IPS-20b (cell line): ENCODE measurements around the gene AKT2.

ENCODE experiments used
- H3K27ac ChIP-seq: one replicate; pipeline ENCODE4 v1.5.1; 2013; ENCODE audit warnings: low read length
- H3K27me3 ChIP-seq: 2 replicates; pipeline ENCODE4 v1.6.1; 2013; ENCODE audit warnings: mild to moderate bottlenecking, low read length, inconsistent platforms; ENCODE audit not compliant: insufficient read depth
- H3K36me3 ChIP-seq: 2 replicates; pipeline ENCODE4 v1.6.1; 2013; ENCODE audit warnings: low read depth, mild to moderate bottlenecking, inconsistent platforms, low read length, moderate library complexity; ENCODE audit not compliant: insufficient read depth
- H3K4me1 ChIP-seq: 2 replicates; pipeline ENCODE4 v1.6.1; 2013; ENCODE audit warnings: mild to moderate bottlenecking, control low read depth, inconsistent platforms, low read length, moderate library complexity; ENCODE audit not compliant: insufficient read depth
- H3K4me3 ChIP-seq: 2 replicates; pipeline ENCODE4 v1.5.1; 2013; ENCODE audit warnings: mild to moderate bottlenecking, low read length, inconsistent platforms
- H3K9ac ChIP-seq: 2 replicates; pipeline ENCODE4 v1.6.1; 2013; ENCODE audit warnings: low read depth, mild to moderate bottlenecking, inconsistent platforms, low read length, moderate library complexity
- H3K9me3 ChIP-seq: 2 replicates; pipeline ENCODE4 v1.6.1; 2013; ENCODE audit warnings: mild to moderate bottlenecking, low read depth, low read length, inconsistent platforms; ENCODE audit not compliant: insufficient read depth

The AKT2 gene

GRCh38 chr19:40315812-40316470 is 30.8 kb upstream of the AKT2 start:
- no peaks in the 10 kb centered on the region for H3K4me1 ChIP-seq
- H3K27me3 ChIP-seq: no peaks in the 10 kb centered on the region
- H3K9ac ChIP-seq: no peak overlapping the region
- no peak overlapping the region for H3K4me3 ChIP-seq
- H3K9me3 ChIP-seq: no peaks in the 10 kb centered on the region
- H3K27ac ChIP-seq: no peak overlapping the region
- no peaks in the 10 kb centered on the region; the same call in 1 of the 2 replicates for H3K36me3 ChIP-seq

DNA sequence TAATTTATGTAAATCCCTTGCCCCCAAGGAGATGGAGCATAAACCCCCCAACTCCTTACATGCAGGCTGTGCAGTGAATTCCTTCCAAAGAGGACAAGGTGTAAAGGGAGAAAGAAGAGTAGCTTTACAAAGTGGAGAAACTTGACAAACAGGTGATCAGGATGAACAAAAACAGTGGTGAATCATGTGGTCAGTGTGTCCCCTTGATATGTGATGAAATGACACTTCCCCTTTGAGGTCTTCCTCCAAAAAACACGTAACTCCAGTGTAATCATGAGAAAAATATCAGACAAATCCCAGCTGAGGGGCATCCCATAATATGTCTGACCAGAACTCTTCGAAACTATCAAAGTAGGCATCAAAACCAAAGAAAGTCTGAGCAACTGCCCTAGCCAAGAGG is 29.5 kb upstream of the AKT2 start:
- Histone ChIP-seq H3K27ac (no peak overlapping the region), H3K36me3 (no peaks in the 10 kb centered on the region), H3K4me1 (no peaks in the 10 kb centered on the region), H3K9me3 (no peaks in the 10 kb centered on the region), H3K27me3 (no peaks in the 10 kb centered on the region), H3K4me3 (no peak overlapping the region), H3K9ac (no peak overlapping the region)

DNA sequence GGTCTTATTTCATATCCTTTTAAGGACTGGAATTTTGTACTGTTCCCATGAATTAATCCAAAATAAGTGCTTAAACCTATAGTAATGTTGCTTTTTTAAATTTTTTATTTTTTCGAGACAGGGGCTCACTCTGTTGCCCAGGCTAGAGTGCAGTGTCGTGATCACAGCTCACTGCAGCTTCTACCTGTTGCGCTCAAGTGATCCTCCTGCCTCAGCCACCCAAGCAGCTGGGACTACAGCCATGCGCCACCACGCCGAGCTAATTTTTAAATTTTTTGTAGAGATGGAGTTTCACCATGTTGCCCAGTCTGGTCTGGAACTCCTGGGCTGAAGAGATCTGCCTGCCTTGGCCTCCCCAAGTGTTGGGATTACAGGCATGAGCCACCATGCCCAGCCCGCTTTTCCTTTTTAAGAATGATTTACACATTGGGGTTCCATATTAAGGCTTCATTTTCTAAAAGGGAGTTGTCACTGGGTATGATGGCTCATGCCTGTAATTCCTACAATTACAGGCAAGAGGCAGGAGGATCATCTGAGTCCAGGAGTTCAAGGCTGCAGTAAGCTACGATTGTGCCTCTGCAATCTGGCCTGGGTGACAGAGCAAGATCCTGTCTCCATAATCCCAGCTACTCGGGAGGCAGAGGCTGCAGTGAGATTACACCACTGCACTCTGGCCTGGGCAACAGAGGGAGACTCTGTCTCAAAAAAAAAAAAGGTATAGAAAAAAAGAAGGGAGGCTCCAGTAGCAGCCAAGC is 28.3 kb upstream of the AKT2 start:
- Histone ChIP-seq H3K36me3 (no peaks in the 10 kb centered on the region), H3K9me3 (no peaks in the 10 kb centered on the region), H3K9ac (no peak overlapping the region), H3K27me3 (no peaks in the 10 kb centered on the region), H3K4me1 (no peaks in the 10 kb centered on the region), H3K27ac (no peak overlapping the region), H3K4me3 (no peak overlapping the region)

DNA sequence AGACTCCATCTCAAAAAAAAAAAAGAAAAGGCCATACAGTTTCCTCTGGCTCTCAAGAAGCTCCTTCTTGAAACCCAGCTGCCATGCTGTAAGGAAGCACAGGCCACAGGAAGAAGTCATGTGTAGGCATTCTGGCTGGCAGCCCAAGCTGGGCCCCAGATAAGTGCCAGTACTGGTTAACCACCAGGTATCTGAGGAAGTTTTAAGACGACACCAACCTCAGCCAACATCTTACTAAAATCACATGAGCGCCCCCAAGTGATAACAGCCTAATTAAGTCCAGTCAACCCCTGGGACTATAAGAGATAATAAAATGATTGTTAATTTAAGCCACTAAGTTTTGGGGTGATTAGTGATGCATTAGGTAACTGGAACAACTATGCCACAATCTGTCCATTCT is 27.4 kb upstream of the AKT2 start:
- H3K27me3 ChIP-seq: no peaks in the 10 kb centered on the region
- H3K9me3 ChIP-seq: no peaks in the 10 kb centered on the region
- no peak overlapping the region for H3K27ac ChIP-seq
- no peaks in the 10 kb centered on the region for H3K36me3 ChIP-seq
- no peak overlapping the region for H3K4me3 ChIP-seq
- H3K9ac ChIP-seq: no peak overlapping the region
- no peaks in the 10 kb centered on the region for H3K4me1 ChIP-seq

DNA sequence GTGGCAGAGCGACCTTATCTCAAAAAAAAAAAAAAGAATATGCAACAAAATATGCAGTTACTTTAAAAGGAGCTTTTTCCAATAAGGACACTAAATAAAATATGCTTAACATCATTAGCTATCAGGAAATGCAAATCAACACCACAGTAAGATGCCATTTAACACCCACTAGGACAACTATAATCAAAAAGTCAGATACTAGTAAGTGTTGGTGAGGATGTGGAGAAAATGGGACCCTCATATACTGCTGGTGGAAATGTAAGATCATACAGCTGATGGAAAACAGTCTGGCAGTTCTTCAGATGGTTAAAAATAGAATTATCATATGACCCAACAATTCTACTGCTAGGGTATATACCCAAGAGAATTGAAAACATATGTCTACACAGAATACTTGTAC is 24.5 kb upstream of the AKT2 start:
- Histone ChIP-seq H3K9ac (no peak overlapping the region), H3K4me3 (no peak overlapping the region), H3K36me3 (no peaks in the 10 kb centered on the region), H3K4me1 (no peaks in the 10 kb centered on the region), H3K27me3 (no peaks in the 10 kb centered on the region), H3K27ac (no peak overlapping the region), H3K9me3 (no peaks in the 10 kb centered on the region)

- Histone ChIP-seq H3K27ac (no peak overlapping the region), H3K36me3 (no peaks in the 10 kb centered on the region)
These were observed 20.3 kb upstream of the AKT2 start for GRCh38 chr19:40305403-40305802.

GRCh38 chr19:40304306-40304705 is 19.2 kb upstream of the AKT2 start:
- no peak overlapping the region for H3K4me3 ChIP-seq
- H3K9me3 ChIP-seq: no peaks in the 10 kb centered on the region
- H3K27ac ChIP-seq: no peak overlapping the region
- H3K9ac ChIP-seq: no peak overlapping the region
- no peaks in the 10 kb centered on the region for H3K4me1 ChIP-seq
- no peaks in the 10 kb centered on the region for H3K36me3 ChIP-seq
- no peaks in the 10 kb centered on the region for H3K27me3 ChIP-seq

More at GRCh38 chr19:40305403-40305802, 20.3 kb upstream of the AKT2 start:
- Histone ChIP-seq H3K4me3 (no peak overlapping the region), H3K4me1 (no peaks in the 10 kb centered on the region), H3K27me3 (no peaks in the 10 kb centered on the region), H3K9ac (no peak overlapping the region), H3K9me3 (no peaks in the 10 kb centered on the region)

- H3K36me3 ChIP-seq: no peaks in the 10 kb centered on the region
- H3K27me3 ChIP-seq: no peaks in the 10 kb centered on the region
- no peaks in the 10 kb centered on the region for H3K4me1 ChIP-seq
- H3K27ac ChIP-seq: no peak overlapping the region
- H3K4me3 ChIP-seq: no peak overlapping the region
- H3K9me3 ChIP-seq: no peaks in the 10 kb centered on the region
- no peak overlapping the region for H3K9ac ChIP-seq
These were observed 18.6 kb upstream of the AKT2 start for GRCh38 chr19:40303765-40304164.

DNA sequence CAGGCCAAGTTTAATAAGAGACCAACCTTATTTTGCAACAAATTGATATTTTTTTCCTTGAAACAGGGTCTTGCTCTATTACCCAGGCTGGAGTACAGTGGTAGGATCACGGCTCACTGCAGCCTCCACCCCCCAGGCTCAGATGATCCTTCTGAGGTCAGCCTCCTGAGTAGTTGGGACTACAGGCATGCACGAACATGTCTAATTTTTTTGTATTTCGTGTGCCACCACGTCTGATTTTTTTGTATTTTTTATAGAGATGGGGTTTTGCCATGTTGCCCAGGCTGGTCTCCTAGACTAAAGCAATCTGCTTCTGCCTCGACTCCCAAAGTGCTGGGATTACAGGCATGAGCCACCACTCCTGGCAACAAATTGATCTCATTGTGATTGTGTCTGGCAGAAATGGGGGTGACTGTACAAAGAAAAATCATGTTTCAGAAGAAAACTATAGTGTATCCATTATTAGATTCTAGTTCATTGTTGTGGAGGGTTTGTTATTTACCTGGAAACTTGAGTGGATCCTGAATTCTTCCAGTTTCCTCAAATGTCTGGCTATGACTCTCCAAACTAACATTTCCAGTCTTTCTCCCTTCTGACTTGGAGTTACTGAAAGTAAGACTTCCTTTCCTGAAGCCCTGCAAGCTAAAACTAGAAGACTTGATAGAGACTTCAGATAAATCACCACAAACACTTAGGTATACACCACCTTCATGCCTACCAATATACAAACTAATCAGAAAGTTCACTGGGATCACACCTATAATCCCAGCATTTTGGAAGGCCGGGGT is 17.3 kb upstream of the AKT2 start:
- Histone ChIP-seq H3K27ac (no peak overlapping the region), H3K9me3 (no peaks in the 10 kb centered on the region), H3K9ac (no peak overlapping the region), H3K4me1 (no peaks in the 10 kb centered on the region), H3K36me3 (no peaks in the 10 kb centered on the region), H3K4me3 (no peak overlapping the region), H3K27me3 (no peaks in the 10 kb centered on the region)

GRCh38 chr19:40300668-40301067 is 15.5 kb upstream of the AKT2 start:
- Histone ChIP-seq H3K27ac (no peak overlapping the region), H3K9me3 (no peaks in the 10 kb centered on the region), H3K4me3 (no peak overlapping the region), H3K9ac (no peak overlapping the region), H3K27me3 (no peaks in the 10 kb centered on the region), H3K4me1 (no peaks in the 10 kb centered on the region), H3K36me3 (no peaks in the 10 kb centered on the region)

GRCh38 chr19:40298026-40298425 is 12.9 kb upstream of the AKT2 start:
- Histone ChIP-seq H3K4me3 (no peak overlapping the region), H3K27me3 (no peaks in the 10 kb centered on the region), H3K27ac (no peak overlapping the region), H3K4me1 (no peaks in the 10 kb centered on the region), H3K9ac (no peak overlapping the region), H3K36me3 (no peaks in the 10 kb centered on the region), H3K9me3 (no peaks in the 10 kb centered on the region)

DNA sequence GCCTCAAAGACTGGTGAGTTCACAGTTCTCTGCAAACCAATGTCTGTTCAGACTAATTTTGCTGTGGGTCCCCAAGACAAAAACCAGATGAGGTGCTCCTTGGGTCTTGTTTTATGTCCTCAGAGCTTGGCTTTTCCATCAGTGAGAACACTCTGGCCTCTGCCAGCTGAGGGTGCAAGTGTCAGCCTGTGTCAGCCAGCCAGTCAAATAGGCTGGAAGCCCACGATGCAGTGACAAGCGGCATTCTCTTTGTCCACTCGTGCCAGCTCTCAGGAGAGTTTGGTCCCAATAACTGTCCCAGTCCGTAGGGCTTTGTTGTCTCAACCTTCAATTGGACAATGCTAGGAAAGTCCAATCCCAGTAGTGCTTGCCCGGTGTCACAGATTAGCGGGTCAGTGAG is 9.4 kb upstream of the AKT2 start:
- no peaks in the 10 kb centered on the region for H3K36me3 ChIP-seq
- H3K4me1 ChIP-seq: no peaks in the 10 kb centered on the region
- no peak overlapping the region for H3K4me3 ChIP-seq
- H3K27ac ChIP-seq: no peak overlapping the region
- no peaks in the 10 kb centered on the region for H3K27me3 ChIP-seq
- H3K9me3 ChIP-seq: no peaks in the 10 kb centered on the region
- no peak overlapping the region for H3K9ac ChIP-seq
